H1 (cell line): ENCODE data around the gene ING5. TPM values are rescaled to one million over a fixed set of nuclear protein-coding genes. Genes with fewer than 3 reads are reported as not detected.
A peak's percentile ranks its signal among the peaks of the same experiment; 100 is the strongest.

Experiments used
- CTCF ChIA-PET: fragments of 300-600 bp; sonication (Branson Sonifier 250); formaldehyde crosslinking; loops from one replicate; lab custom pipeline; 2021; ENCODE audit not compliant: partially characterized antibody; lab: Charles Lee
- POLR2A ChIA-PET: fragments of 300-600 bp; sonication (Branson Sonifier 250); formaldehyde crosslinking; loops from one replicate; lab custom pipeline; 2021; ENCODE audit warnings: inconsistent platforms; ENCODE audit not compliant: partially characterized antibody; lab: Charles Lee
- DNase-seq, 2 experiments: peaks; one replicate each; pipeline versions ENCODE4 v3.0.0 to v3.0.0-alpha.2; 2010 to 2022; ENCODE audit warnings: low spot score in 2 of 2, low read depth in 1 of 2, mixed read lengths in 1 of 2
- FAIRE-seq: peaks from 2 replicates; lab custom pipeline; 2011; peaks lifted over from hg19 to GRCh38; lab: Jason Lieb, UNC
- H2AFZ ChIP-seq: 2 replicates; pipeline ENCODE4 v1.8.1; 2012; ENCODE audit warnings: low read length, inconsistent platforms
- H2AK5ac ChIP-seq: 2 replicates; pipeline ENCODE4 v1.6.1; 2013; ENCODE audit warnings: low read depth, low read length
- H2BK120ac ChIP-seq: replicated peaks from 2 replicates; pipeline ENCODE3; 2013; ENCODE audit warnings: low read depth, low read length, inconsistent platforms
- H2BK12ac ChIP-seq: 2 replicates; pipeline ENCODE4 v1.6.1; 2013; ENCODE audit warnings: low read depth, low read length
- H2BK15ac ChIP-seq: 2 replicates; pipeline ENCODE4 v1.6.1; 2013; ENCODE audit warnings: low read length
- H2BK20ac ChIP-seq: 2 replicates; pipeline ENCODE4 v1.6.1; 2013; ENCODE audit warnings: low read length
- H2BK5ac ChIP-seq: 2 replicates; pipeline ENCODE4 v1.6.1; 2013; ENCODE audit warnings: low read depth, low read length
- H3K14ac ChIP-seq: 2 replicates; pipeline ENCODE4 v1.6.1; 2013; ENCODE audit warnings: inconsistent platforms; ENCODE audit not compliant: insufficient read length
- H3K18ac ChIP-seq: 2 replicates; pipeline ENCODE4 v1.6.1; 2013; ENCODE audit warnings: low read length; ENCODE audit errors: extremely low read depth
- H3K23ac ChIP-seq: 2 replicates; pipeline ENCODE4 v1.6.1; 2013; ENCODE audit warnings: inconsistent platforms; ENCODE audit not compliant: insufficient read length
- H3K23me2 ChIP-seq: 2 replicates; pipeline ENCODE4 v1.6.1; 2013; ENCODE audit warnings: low read depth, low read length
- H3K27ac ChIP-seq: 2 replicates; pipeline ENCODE4 v1.6.1; 2011; ENCODE audit warnings: low read depth, low read length, inconsistent platforms
- H3K27me3 ChIP-seq, 4 experiments: replicated peaks in 1 of 4; 1 replicate in 1 of 4; 2 replicates in 3 of 4; pipeline versions ENCODE4 v1.6.1 to v1.8.1; 2011 to 2013; ENCODE audit warnings: low read length in 3 of 4, mild to moderate bottlenecking in 3 of 4, inconsistent platforms in 2 of 4, mixed read lengths in 2 of 4, moderate library complexity in 1 of 4; ENCODE audit not compliant: control insufficient read depth in 3 of 4, insufficient read depth in 3 of 4; ENCODE audit errors: extremely low read depth in 1 of 4
- H3K36me3 ChIP-seq, 4 experiments: 2 replicates each; pipeline versions ENCODE4 v1.6.1 to v1.8.1; 2011 to 2013; ENCODE audit warnings: mild to moderate bottlenecking in 4 of 4, low read length in 3 of 4, moderate library complexity in 2 of 4, control low read depth in 1 of 4, inconsistent platforms in 1 of 4; ENCODE audit not compliant: insufficient read depth in 4 of 4, control insufficient read depth in 2 of 4
- H3K4ac ChIP-seq: replicated peaks from 2 replicates; pipeline ENCODE3; 2013; ENCODE audit warnings: low read length, low read depth, mixed read lengths, inconsistent platforms; ENCODE audit not compliant: insufficient read length
- H3K4me1 ChIP-seq, 4 experiments: replicated peaks in 1 of 4; 1 replicate in 1 of 4; 2 replicates in 3 of 4; pipeline versions ENCODE4 v1.6.1 to v1.8.1; 2011 to 2013; ENCODE audit warnings: low read length in 3 of 4, inconsistent platforms in 2 of 4, mixed read lengths in 1 of 4; ENCODE audit not compliant: insufficient read depth in 4 of 4, control insufficient read depth in 3 of 4
- H3K4me2 ChIP-seq, 2 experiments: 2 replicates each; pipeline versions ENCODE4 v1.6.1 to v1.8.1; 2011 to 2013; ENCODE audit warnings: low read depth in 2 of 2, low read length in 2 of 2, control low read depth in 1 of 2, inconsistent platforms in 1 of 2, mild to moderate bottlenecking in 1 of 2; ENCODE audit not compliant: insufficient read depth in 1 of 2
- H3K4me3 ChIP-seq, 4 experiments: fragments of 200-600, 300-600 bp in 1 of 4; sonication (generic), shearing (Covaris generic), sonication (Bioruptor Twin) in 1 of 4; 2 replicates each; pipeline versions ENCODE4 v1.5.1 to v1.8.1; 2011 to 2016; ENCODE audit warnings: low read length in 4 of 4, low read depth in 3 of 4, control low read depth in 2 of 4, inconsistent platforms in 2 of 4, mild to moderate bottlenecking in 2 of 4, mixed read lengths in 1 of 4, moderate library complexity in 1 of 4; ENCODE audit not compliant: insufficient read depth in 2 of 4; ENCODE audit errors: extremely low read depth in 1 of 4
- H3K56ac ChIP-seq: replicated peaks from 2 replicates; pipeline ENCODE3; 2013; ENCODE audit warnings: low read depth, mild to moderate bottlenecking, mixed read lengths, low read length, inconsistent platforms; ENCODE audit not compliant: insufficient read length
- H3K79me1 ChIP-seq: 2 replicates; pipeline ENCODE4 v1.6.1; 2013; ENCODE audit warnings: low read depth, low read length, control low read depth
- H3K79me2 ChIP-seq, 2 experiments: 2 replicates each; pipeline versions ENCODE4 v1.6.1 to v1.8.1; 2012 to 2013; ENCODE audit warnings: low read length in 2 of 2, mild to moderate bottlenecking in 2 of 2, inconsistent platforms in 1 of 2; ENCODE audit not compliant: insufficient read depth in 2 of 2, control insufficient read depth in 1 of 2
- H3K9ac ChIP-seq, 4 experiments: replicated peaks in 1 of 4; 1 replicate in 1 of 4; 2 replicates in 3 of 4; pipeline versions ENCODE4 v1.6.1 to v1.8.1; 2011 to 2013; ENCODE audit warnings: low read depth in 3 of 4, low read length in 3 of 4, control low read depth in 2 of 4, mild to moderate bottlenecking in 2 of 4, moderate library complexity in 2 of 4, inconsistent platforms in 1 of 4; ENCODE audit errors: extremely low read depth in 1 of 4
- H3K9me3 ChIP-seq, 2 experiments: 2 replicates each; pipeline versions ENCODE4 v1.6.1 to v1.8.1; 2012 to 2013; ENCODE audit warnings: mild to moderate bottlenecking in 2 of 2, moderate library complexity in 2 of 2, control low read depth in 1 of 2, inconsistent platforms in 1 of 2, low read depth in 1 of 2, low read length in 1 of 2, mixed read lengths in 1 of 2; ENCODE audit not compliant: insufficient read depth in 2 of 2
- H4K20me1 ChIP-seq, 2 experiments: replicated peaks in 1 of 2; 2 replicates each; pipeline versions ENCODE3 to v1.8.1; 2011 to 2013; ENCODE audit warnings: inconsistent platforms in 2 of 2, low read length in 2 of 2, mild to moderate bottlenecking in 1 of 2; ENCODE audit not compliant: insufficient read depth in 2 of 2, control insufficient read depth in 1 of 2
- H4K5ac ChIP-seq: 2 replicates; pipeline ENCODE4 v1.6.1; 2013; ENCODE audit warnings: low read length, low read depth, mixed read lengths, inconsistent platforms; ENCODE audit not compliant: insufficient read length
- H4K8ac ChIP-seq: 2 replicates; pipeline ENCODE4 v1.8.0; 2013; ENCODE audit warnings: mild to moderate bottlenecking, moderate library complexity, low read length, inconsistent platforms; ENCODE audit not compliant: insufficient read depth; ENCODE audit errors: extremely low read depth
- H4K91ac ChIP-seq: replicated peaks from 2 replicates; pipeline ENCODE3; 2013; ENCODE audit warnings: low read length, mixed read lengths, inconsistent platforms; ENCODE audit not compliant: insufficient read length
- GTF2F1 ChIP-seq: IDR thresholded peaks from 2 replicates; pipeline ENCODE4 v1.6.1; 2012; ENCODE audit warnings: low read depth, low read length, improper control_type of control experiment, borderline replicate concordance
- KDM1A ChIP-seq: fragments of 200-600, 300-600 bp; sonication (generic); IDR thresholded peaks from 2 replicates; pipeline ENCODE4 v1.7.1; 2016; ENCODE audit warnings: mild to moderate bottlenecking, low read length, borderline replicate concordance
- RXRA ChIP-seq: IDR thresholded peaks from 2 replicates; pipeline ENCODE4 v1.6.1; 2011; ENCODE audit warnings: low read depth, mild to moderate bottlenecking, low read length, moderate library complexity; ENCODE audit not compliant: insufficient read depth
- SP4 ChIP-seq: IDR thresholded peaks from 2 replicates; pipeline ENCODE4 v1.6.1; 2012; ENCODE audit warnings: low read length, inconsistent platforms
- SUZ12 ChIP-seq: fragments of 200-600 bp; sonication (generic); IDR thresholded peaks from 2 replicates; pipeline ENCODE4 v1.6.1; 2012; ENCODE audit warnings: mild to moderate bottlenecking, inconsistent platforms, low read length, moderate library complexity, mixed read lengths
- TAF1 ChIP-seq: IDR thresholded peaks from 2 replicates; pipeline ENCODE4 v1.6.1; 2011; ENCODE audit warnings: mild to moderate bottlenecking, low read depth, low read length
- WGBS, 2 experiments: shearing (Covaris generic) in 1 of 2; methylation state at CpG; one replicate each; pipeline versions ENCODE4 v1.1.6 to v1.1.7; 2013 to 2015; ENCODE audit warnings: low lambda C conversion rate in 2 of 2, mixed read lengths in 2 of 2, inconsistent platforms in 1 of 2, low coverage in 1 of 2, missing lambda C conversion rate in 1 of 2; ENCODE audit not compliant: insufficient replicate concordance in 2 of 2, insufficient coverage in 1 of 2, insufficient read length in 1 of 2; ENCODE audit errors: extremely low coverage in 1 of 2, missing lambda C conversion rate in 1 of 2; 5-methylcytosine and 5-hydroxymethylcytosine counted together
- polyA plus RNA-seq, 7 experiments: library from polyadenylated mRNA; depleted of rRNA in 3 of 7; stranded (reverse) in 5 of 7; unstranded in 2 of 7; fragments of >200 nt in 5 of 7; fragments of 200-250 nt in 2 of 7; gene quantifications; 1 replicate in 5 of 7; 2 replicates in 1 of 7; 4 replicates in 1 of 7; pipeline versions ENCODE4 v1.2.1 to v1.2.3, GENCODE V29; 2011 to 2013; ENCODE audit warnings: missing spikeins in 2 of 7, mixed read lengths in 2 of 7
- total RNA-seq: library from RNA; stranded (reverse); fragmentation: NEBNext Ultra II Directional; extraction: Animal tissue kit (Norgen Biotek cat#: 25700); gene quantifications from 2 replicates; pipeline ENCODE4 v1.2.1, GENCODE V29; 2021

Gene ING5
- total and polyA plus RNA-seq, 2 of the 8 experiments (the other 6 are each of a cell fraction or from before 2014, with no cell fraction given) = 41.5 to 47.4 TPM

DNA sequence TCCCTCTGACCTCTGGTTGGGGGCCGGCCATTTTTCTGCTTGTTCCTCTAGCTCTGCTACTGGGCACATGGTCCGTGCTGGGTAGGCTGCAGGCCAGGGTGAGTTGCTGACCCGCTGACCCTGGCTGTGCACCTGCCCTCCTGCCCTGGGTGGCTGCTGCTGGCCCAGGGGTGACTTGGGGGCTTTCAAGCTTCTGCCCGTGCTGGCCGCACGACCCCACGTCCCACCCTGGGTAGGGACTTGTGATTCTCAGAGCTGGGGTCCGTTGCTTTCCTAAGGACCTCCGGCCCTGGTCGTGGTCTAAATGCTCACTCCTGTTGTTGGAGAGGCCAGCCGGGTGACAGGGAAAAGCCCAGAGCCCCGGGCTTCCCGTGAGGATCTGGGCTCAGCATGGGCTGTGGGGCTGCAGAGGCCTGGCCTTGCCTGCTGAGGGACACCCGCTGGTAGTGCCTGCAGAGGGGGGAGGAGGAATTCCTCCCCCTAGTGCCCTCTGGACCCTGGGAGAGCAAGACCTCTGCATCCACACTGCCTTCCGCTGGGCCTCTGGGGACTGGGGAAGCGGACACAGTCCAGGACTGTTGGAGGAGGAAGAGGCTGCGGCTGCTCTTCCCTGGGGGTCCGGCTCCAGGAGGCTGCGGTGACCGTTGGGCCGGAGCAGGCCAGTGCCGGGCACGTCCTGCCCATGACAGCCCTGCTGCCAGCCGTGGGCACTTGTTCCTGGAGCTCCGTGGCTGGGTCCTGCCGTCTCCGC, 68.5 kb downstream of the ING5 start:
- Histone ChIP-seq H2BK15ac (no peak overlapping the region), H4K20me1 (peaks cover 0 to 2% of the 10 kb centered on the region in 2 experiments), H2BK12ac (0 out of 2 replicates have a peak overlapping the region, but pooled peaks have one; percentile 9), H3K18ac (peak overlapping the region; percentile 38; the same call in 1 of the 2 replicates), H2BK5ac (no peak overlapping the region), H3K4me1 (peaks cover 0 to 10% (median 5%) of the 10 kb centered on the region in 4 experiments; a peak in 5 of 7 replicates), H2BK120ac (no peak overlapping the region), H3K14ac (no peak overlapping the region), H3K4ac (no peak overlapping the region), H3K4me3 (no peak overlapping the region), H4K5ac (no peak overlapping the region), H3K9ac (no peak overlapping the region), H3K23me2 (no peaks in the 10 kb centered on the region), H4K8ac (peak overlapping the region; percentile 63; the same call in 1 of the 2 replicates)
- FAIRE-seq = no peak
- peak in 1 of 2 experiments; percentile 47 for DNase-seq
- POLR2A ChIA-PET = interaction anchor here (1.8 kb wide), 1 partner anchor 69 kb away, joined by 5 read pairs; the partner anchor contains the start of gene ING5
- TF ChIP-seq TAF1 (no peak), KDM1A (no peak), GTF2F1 (no peak), RXRA (no peak), SUZ12 (no peak), SP4 (no peak)
- TF ChIP-seq, all 59 proteins: peak for 0
- H2AFZ ChIP-seq = no peak overlapping the region
- no peaks in the 10 kb centered on the region for H3K27me3 ChIP-seq
- no peak overlapping the region; a peak in 1 of 4 replicates for H3K4me2 ChIP-seq
- H2AK5ac ChIP-seq = no peak overlapping the region
- no peak overlapping the region for H3K56ac ChIP-seq
- H3K23ac ChIP-seq = no peak overlapping the region
- peak overlapping the region; percentile 48; the same call in 1 of the 2 replicates for H2BK20ac ChIP-seq
- no peak overlapping the region for H3K27ac ChIP-seq
- 75% methylated on average over 26 of the region's 27 CpGs; no CpG with 5 or more reads in 1 of the 2 experiments for WGBS, 2 experiments
- H3K9me3 ChIP-seq = no peaks in the 10 kb centered on the region
- CTCF ChIA-PET = interaction anchor here (1.2 kb wide), 1 partner anchor 84 kb away, joined by 3 read pairs; no protein-coding TSS in a partner anchor
- no peaks in the 10 kb centered on the region for H3K79me2 ChIP-seq
- no peaks in the 10 kb centered on the region for H3K36me3 ChIP-seq
- H4K91ac ChIP-seq = peak overlapping the region; percentile 1
- no peaks in the 10 kb centered on the region for H3K79me1 ChIP-seq
